A204.1 (cell line): ENCODE measurements around the gene HMGA1.
"Not testable (repeated sequence)": the region's sequence is repeated elsewhere in the genome, so short reads cannot be mapped to it uniquely, and the experiment has no call there.

Source experiments
- FAIRE-seq: peaks from 2 replicates; lab custom pipeline; 2012; peaks lifted over from hg19 to GRCh38; lab: Jason Lieb, UNC

The HMGA1 gene

GRCh38 chr6:34260576-34261267 is 24.0 kb downstream of the HMGA1 start:
- FAIRE-seq, result no peak

DNA sequence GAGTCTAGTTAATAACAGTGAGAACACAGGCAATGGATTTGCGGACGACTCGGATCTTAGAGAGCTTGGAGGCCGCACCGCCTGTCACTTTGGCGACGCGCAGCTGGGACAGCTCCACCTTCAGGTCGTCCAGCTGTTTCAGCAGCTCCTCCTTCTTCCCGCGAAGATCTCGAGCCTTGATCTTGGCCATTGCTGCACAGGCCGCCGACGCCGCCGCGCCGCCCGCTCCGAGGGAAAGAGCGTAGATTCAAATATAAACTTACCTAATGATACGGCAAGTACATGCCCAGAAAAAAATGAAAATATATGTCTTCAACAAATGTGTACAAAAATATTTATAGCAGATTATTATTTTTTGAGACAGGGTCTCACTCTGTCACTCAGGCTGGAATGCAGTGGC is 26.8 kb downstream of the HMGA1 start:
- not testable (repeated sequence) for FAIRE-seq

GRCh38 chr6:34267746-34268145 is 31.1 kb downstream of the HMGA1 start:
- no peak for FAIRE-seq

- FAIRE-seq, result not testable (repeated sequence)
Measured at GRCh38 chr6:34269132-34269531, 32.5 kb downstream of the HMGA1 start.

DNA sequence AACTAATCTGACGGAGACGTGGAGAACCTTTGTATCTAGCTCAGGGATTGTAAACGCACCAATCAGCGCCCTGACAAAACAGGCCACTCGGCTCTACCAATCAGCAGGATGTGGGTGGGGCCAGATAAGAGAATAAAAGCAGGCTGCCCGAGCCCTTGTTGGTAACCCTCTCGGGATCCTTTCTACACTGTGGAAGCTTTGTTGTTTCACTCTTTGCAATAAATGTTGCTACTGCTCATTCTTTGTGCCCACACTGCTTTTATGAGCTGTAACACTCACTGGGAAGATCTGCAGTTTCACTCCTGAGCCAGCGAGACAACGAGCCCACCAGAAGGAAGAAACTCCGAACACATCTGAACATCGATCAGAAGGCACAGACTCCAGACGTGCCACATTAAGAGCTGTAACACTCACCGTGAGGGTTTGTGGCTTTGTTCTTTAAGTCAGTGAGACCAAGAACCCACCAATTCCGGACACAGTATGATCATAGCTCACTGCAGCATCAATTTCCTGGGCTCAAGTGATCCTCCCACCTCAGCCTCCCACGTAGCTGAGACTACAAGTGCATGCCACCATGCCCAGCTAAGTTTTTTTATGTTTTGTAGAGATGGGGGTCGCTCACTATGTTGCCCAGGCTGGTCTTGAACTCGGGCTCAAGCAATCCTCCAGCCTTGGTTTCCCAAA is 33.1 kb downstream of the HMGA1 start:
- FAIRE-seq, result not testable (repeated sequence)

GRCh38 chr6:34272013-34272926 is 35.6 kb downstream of the HMGA1 start:
- no peak for FAIRE-seq

- no peak for FAIRE-seq
Measured at GRCh38 chr6:34273242-34273805, 36.7 kb downstream of the HMGA1 start.

DNA sequence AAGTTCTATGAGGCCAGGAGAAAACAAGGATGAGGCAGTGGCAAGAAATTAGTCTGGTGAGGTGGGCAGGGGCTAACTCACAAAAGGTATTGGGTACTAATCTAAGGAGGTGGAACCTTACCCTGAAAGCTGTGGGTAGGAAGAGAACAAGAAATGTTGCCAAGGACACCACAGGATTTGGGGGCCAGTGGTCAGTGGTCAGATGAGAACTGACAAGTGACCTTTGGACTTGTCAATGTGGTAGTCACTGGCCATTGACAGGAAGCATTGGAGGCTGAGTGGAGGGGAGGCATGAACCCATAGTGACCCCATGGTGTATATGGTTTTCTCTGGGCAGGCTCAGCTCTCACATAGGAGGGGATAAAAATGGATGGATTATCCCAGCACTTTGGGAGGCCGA is 37.5 kb downstream of the HMGA1 start:
- no peak for FAIRE-seq

DNA sequence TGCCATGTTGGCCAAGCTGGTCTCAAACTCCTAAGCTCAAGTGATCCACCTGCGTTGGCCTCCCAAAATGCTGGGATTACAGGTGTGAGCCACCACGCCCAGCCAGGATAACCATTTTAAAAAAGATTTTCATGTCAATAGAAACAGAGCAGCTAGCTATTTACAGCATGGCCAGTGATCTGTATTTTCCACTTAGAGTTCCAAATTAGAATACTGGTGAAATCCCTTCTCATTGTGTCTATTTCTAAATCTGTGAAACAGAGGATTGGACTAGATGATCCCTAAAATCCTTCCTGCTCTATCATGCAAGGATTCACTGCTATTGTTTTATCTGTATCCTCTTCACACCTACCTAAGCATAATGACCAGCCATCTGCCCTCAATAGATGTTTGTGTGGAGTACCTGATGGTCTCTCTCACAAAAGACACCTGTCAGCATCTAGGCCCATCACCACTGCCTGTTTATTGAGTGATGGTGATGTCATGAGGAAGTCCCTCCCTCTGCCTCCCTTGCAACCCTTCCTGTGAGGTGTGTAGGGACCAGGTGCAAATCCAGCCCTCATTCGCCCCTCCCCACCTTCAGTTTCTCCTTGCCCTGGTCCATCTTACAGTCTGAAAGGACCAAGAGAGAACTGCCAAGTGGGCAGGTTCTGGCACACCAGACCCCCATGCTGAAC is 38.6 kb downstream of the HMGA1 start:
- no peak for FAIRE-seq

DNA sequence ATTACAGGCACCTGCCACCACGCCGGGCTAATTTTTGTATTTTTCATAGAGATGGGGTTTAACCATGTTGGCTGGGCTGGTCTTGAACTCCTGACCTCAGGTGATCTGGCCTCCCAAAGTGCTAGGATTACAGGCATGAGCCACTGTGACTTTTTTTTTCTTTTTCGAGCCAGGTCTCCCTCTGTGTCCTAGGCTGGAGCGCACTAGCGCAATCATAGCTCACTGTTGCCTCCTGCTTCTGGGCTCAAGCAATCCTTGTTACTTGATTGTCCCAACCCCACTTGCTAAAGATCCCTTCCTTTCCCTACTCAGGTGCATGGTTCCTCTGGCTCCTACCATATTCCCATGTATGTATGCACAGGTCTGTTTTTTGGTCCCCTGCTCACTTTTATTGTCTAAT is 39.5 kb downstream of the HMGA1 start:
- no peak for FAIRE-seq

- no peak for FAIRE-seq
Measured at GRCh38 chr6:34276881-34277762, 40.4 kb downstream of the HMGA1 start.

- FAIRE-seq, result no peak
Measured at GRCh38 chr6:34277763-34278112, 41.1 kb downstream of the HMGA1 start.

DNA sequence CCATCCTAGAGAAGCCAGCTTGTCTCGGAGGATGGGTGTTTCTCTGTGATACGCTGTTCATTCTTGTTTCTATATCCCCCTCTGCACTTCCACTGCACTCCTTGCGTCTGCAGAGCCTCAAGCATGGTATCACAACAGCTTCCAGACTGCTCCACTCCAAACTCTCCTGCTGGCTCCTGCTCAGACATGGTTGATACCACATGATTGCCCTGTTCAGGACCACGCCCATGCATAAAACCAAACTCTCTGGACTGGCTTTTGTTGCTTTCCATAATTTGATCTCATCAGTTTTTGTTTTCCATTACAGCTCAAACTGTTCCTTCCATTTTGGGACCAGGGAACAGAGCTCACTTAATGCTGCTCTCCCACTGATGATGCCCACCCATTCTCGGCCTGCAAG is 42.2 kb downstream of the HMGA1 start:
- FAIRE-seq, result no peak

- no peak for FAIRE-seq
Measured at GRCh38 chr6:34280216-34280615, 43.5 kb downstream of the HMGA1 start.

DNA sequence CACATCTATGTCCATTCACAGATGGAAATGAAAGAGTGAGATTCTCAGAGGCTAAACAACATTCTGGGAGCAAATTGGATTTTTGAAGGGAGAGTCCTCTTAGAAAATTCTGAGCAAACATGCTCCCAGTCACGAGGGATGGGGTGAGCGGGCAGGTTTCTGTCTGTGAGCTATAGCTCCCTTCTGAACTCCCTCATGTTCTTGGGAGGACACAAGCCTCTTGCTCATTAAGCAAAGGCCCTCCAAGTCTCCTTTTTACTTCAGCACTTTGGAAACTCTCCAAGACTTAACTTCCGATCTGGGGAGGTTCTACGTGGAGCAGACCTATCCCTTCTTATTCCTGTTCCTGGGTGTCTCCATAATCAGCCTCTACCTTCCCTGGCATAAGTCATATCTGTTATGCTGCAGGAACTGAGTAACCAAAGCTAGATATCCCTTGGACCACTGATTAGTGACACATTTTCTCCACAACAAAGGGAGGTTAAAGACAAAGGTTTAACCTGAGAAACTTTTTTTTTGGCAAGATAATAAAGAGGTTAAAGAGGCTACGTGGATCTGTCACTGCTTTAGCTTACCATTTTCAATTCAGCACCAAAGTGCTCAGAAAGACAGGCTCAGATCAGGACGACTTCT is 45.1 kb downstream of the HMGA1 start:
- FAIRE-seq, result no peak

GRCh38 chr6:34284563-34285447 is 48.1 kb downstream of the HMGA1 start:
- FAIRE-seq, result no peak

GRCh38 chr6:34285448-34286164 is 48.9 kb downstream of the HMGA1 start:
- FAIRE-seq, result no peak

GRCh38 chr6:34288581-34288980 is 51.9 kb downstream of the HMGA1 start:
- no peak for FAIRE-seq

DNA sequence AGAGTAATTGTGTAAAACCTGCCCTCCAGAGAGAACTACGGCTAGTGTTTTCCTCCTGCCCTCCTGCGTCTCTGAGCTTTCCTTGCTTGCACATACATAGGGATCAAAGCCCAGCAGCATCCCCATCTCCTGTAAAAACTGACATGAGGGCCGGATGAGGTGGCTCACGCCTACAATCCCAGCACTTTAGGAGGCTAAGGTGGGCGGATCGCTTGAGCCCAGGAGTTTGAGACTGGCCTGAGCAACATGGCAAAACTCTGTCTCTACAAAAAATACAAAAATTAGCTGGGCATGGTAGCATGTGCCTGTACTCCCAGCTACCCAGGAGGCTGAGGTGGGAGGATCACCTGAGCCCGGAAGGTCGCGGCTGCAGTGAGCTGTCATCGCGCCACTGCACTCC is 52.5 kb downstream of the HMGA1 start:
- FAIRE-seq, result no peak
